Fibroblast of skin of right quadriceps (primary cell): Measurements from ENCODE around the gene PTCRA.

Experiments
- DNase-seq: peaks from one replicate; pipeline ENCODE4 v3.0.0-alpha.2; 2013

Gene PTCRA

GRCh38 chr6:42974919-42975505 is 59.2 kb downstream of the PTCRA start:
- DNase-seq = no peak
